ENCODE measurements around the gene MTHFD1L. TPM values are rescaled to one million over a fixed set of nuclear protein-coding genes. Genes with fewer than 3 reads are reported as not detected.

The MTHFD1L gene
- total RNA-seq, 1 donor from 2014 or later: 66.0 TPM

- Mint-ChIP-seq H3K27ac (ENCODE audit: unreplicated experiment) (peak overlapping the region; percentile 67), H3K27me3 (ENCODE audit: unreplicated experiment) (peaks cover 3% of the 10 kb centered on the region), H3K4me1 (ENCODE audit: unreplicated experiment) (peaks cover 29% of the 10 kb centered on the region), H3K9me3 (ENCODE audit: unreplicated experiment) (no peaks in the 10 kb centered on the region), H3K36me3 (ENCODE audit: low read depth, unreplicated experiment) (no peaks in the 10 kb centered on the region), H3K4me3 (ENCODE audit: unreplicated experiment) (no peak overlapping the region)
- TF ChIP-seq CTCF (IDR thresholded peaks at IDR 0.05; ENCODE audit: unreplicated experiment): no peak
- DNase-seq (ENCODE audit: low spot score): peak; percentile 22
Measured at GRCh38 chr6:151143337-151143736, 277.8 kb downstream of the MTHFD1L start.

GRCh38 chr6:151143806-151144205 lies 278.3 kb downstream of the MTHFD1L start:
- DNase-seq (ENCODE audit: low spot score): no peak
- no peak overlapping the region for H3K4me3 Mint-ChIP-seq (ENCODE audit: unreplicated experiment)
- H3K36me3 Mint-ChIP-seq (ENCODE audit: low read depth, unreplicated experiment): no peaks in the 10 kb centered on the region
- peaks cover 29% of the 10 kb centered on the region for H3K4me1 Mint-ChIP-seq (ENCODE audit: unreplicated experiment)
- H3K9me3 Mint-ChIP-seq (ENCODE audit: unreplicated experiment): no peaks in the 10 kb centered on the region
- peak overlapping the region; percentile 67 for H3K27ac Mint-ChIP-seq (ENCODE audit: unreplicated experiment)
- peaks cover 3% of the 10 kb centered on the region for H3K27me3 Mint-ChIP-seq (ENCODE audit: unreplicated experiment)
- no peak for TF ChIP-seq CTCF (IDR thresholded peaks at IDR 0.05; ENCODE audit: unreplicated experiment)

GRCh38 chr6:151147118-151147832 lies 281.8 kb downstream of the MTHFD1L start:
- TF ChIP-seq CTCF (IDR thresholded peaks at IDR 0.05; ENCODE audit: unreplicated experiment): no peak
- no peaks in the 10 kb centered on the region for H3K9me3 Mint-ChIP-seq (ENCODE audit: unreplicated experiment)
- DNase-seq (ENCODE audit: low spot score): no peak
- no peaks in the 10 kb centered on the region for H3K36me3 Mint-ChIP-seq (ENCODE audit: low read depth, unreplicated experiment)
- H3K27me3 Mint-ChIP-seq (ENCODE audit: unreplicated experiment): no peaks in the 10 kb centered on the region
- peaks cover 29% of the 10 kb centered on the region for H3K4me1 Mint-ChIP-seq (ENCODE audit: unreplicated experiment)
- H3K4me3 Mint-ChIP-seq (ENCODE audit: unreplicated experiment): no peak overlapping the region
- H3K27ac Mint-ChIP-seq (ENCODE audit: unreplicated experiment): no peak overlapping the region

GRCh38 chr6:151148111-151148510 lies 282.6 kb downstream of the MTHFD1L start:
- Mint-ChIP-seq H3K36me3 (ENCODE audit: low read depth, unreplicated experiment) (no peaks in the 10 kb centered on the region), H3K27ac (ENCODE audit: unreplicated experiment) (no peak overlapping the region), H3K9me3 (ENCODE audit: unreplicated experiment) (no peaks in the 10 kb centered on the region), H3K4me3 (ENCODE audit: unreplicated experiment) (no peak overlapping the region), H3K4me1 (ENCODE audit: unreplicated experiment) (peaks cover 22% of the 10 kb centered on the region), H3K27me3 (ENCODE audit: unreplicated experiment) (no peaks in the 10 kb centered on the region)
- no peak for DNase-seq (ENCODE audit: low spot score)
- TF ChIP-seq CTCF (IDR thresholded peaks at IDR 0.05; ENCODE audit: unreplicated experiment): no peak

- no peak for TF ChIP-seq CTCF (IDR thresholded peaks at IDR 0.05; ENCODE audit: unreplicated experiment)
- Mint-ChIP-seq H3K36me3 (ENCODE audit: low read depth, unreplicated experiment) (no peaks in the 10 kb centered on the region), H3K27ac (ENCODE audit: unreplicated experiment) (no peak overlapping the region), H3K4me1 (ENCODE audit: unreplicated experiment) (peaks cover 8% of the 10 kb centered on the region), H3K4me3 (ENCODE audit: unreplicated experiment) (no peak overlapping the region), H3K27me3 (ENCODE audit: unreplicated experiment) (no peaks in the 10 kb centered on the region), H3K9me3 (ENCODE audit: unreplicated experiment) (no peaks in the 10 kb centered on the region)
- no peak for DNase-seq (ENCODE audit: low spot score)
Measured at GRCh38 chr6:151149793-151150192, 284.3 kb downstream of the MTHFD1L start.
